AG20443 (cell line): ENCODE measurements around the gene PRKG1.

Source experiments
- DNase-seq: peaks from one replicate; pipeline ENCODE4 v3.0.0; 2012; ENCODE audit warnings: low spot score, mixed read lengths

Gene PRKG1

GRCh38 chr10:51888263-51888662 lies 814.0 kb downstream of the PRKG1 start:
- no peak for DNase-seq

GRCh38 chr10:51892313-51892712 lies 818.0 kb downstream of the PRKG1 start:
- no peak for DNase-seq

GRCh38 chr10:51892965-51893658 lies 818.8 kb downstream of the PRKG1 start:
- no peak for DNase-seq

- peak; percentile 84 for DNase-seq
Observed at GRCh38 chr10:51894771-51895578, 820.7 kb downstream of the PRKG1 start.

- DNase-seq: peak; percentile 64
Observed at GRCh38 chr10:51896849-51897248, 822.6 kb downstream of the PRKG1 start.

- DNase-seq: no peak
Observed at GRCh38 chr10:51897560-51897959, 823.3 kb downstream of the PRKG1 start.

- DNase-seq: no peak
Observed at GRCh38 chr10:51900180-51900579, 825.9 kb downstream of the PRKG1 start.

GRCh38 chr10:51903675-51904074 lies 829.4 kb downstream of the PRKG1 start:
- DNase-seq: no peak

- no peak for DNase-seq
Observed at GRCh38 chr10:51905032-51905431, 830.7 kb downstream of the PRKG1 start.

- no peak for DNase-seq
Observed at GRCh38 chr10:51907361-51907760, 833.1 kb downstream of the PRKG1 start.

GRCh38 chr10:51910189-51910588 lies 835.9 kb downstream of the PRKG1 start:
- DNase-seq: no peak

- no peak for DNase-seq
Observed at GRCh38 chr10:51910596-51910995, 836.3 kb downstream of the PRKG1 start.

GRCh38 chr10:51911723-51912122 lies 837.4 kb downstream of the PRKG1 start:
- no peak for DNase-seq

GRCh38 chr10:51915031-51915542 lies 840.8 kb downstream of the PRKG1 start:
- peak; percentile 16 for DNase-seq

GRCh38 chr10:51918440-51918839 lies 844.2 kb downstream of the PRKG1 start:
- DNase-seq: no peak

GRCh38 chr10:51918884-51919325 lies 844.6 kb downstream of the PRKG1 start:
- DNase-seq: no peak

- no peak for DNase-seq
Observed at GRCh38 chr10:51920672-51921071, 846.4 kb downstream of the PRKG1 start.

- DNase-seq: no peak
Observed at GRCh38 chr10:51924359-51924758, 850.1 kb downstream of the PRKG1 start.

GRCh38 chr10:51926337-51926736 lies 852.0 kb downstream of the PRKG1 start:
- no peak for DNase-seq

- no peak for DNase-seq
Observed at GRCh38 chr10:51928162-51928561, 853.9 kb downstream of the PRKG1 start.

GRCh38 chr10:51932530-51932929 lies 858.2 kb downstream of the PRKG1 start:
- no peak for DNase-seq

- no peak for DNase-seq
Observed at GRCh38 chr10:51934373-51934772, 860.1 kb downstream of the PRKG1 start.

- no peak for DNase-seq
Observed at GRCh38 chr10:51935341-51935740, 861.1 kb downstream of the PRKG1 start.
